H7 (cell line): Measurements from ENCODE around the gene CDK2AP2. TPM values are rescaled to one million over a fixed set of nuclear protein-coding genes. Genes with fewer than 3 reads are reported as not detected.

Experiments
- DNase-seq: peaks from one replicate; pipeline ENCODE4 v3.0.0; 2012
- H3K27me3 ChIP-seq: 2 replicates; pipeline ENCODE4 v1.6.0; 2011; ENCODE audit warnings: mild to moderate bottlenecking, low read length; ENCODE audit not compliant: control insufficient read depth, insufficient read depth
- H3K36me3 ChIP-seq: replicated peaks from 2 replicates; pipeline ENCODE4 v1.5.1; 2011; ENCODE audit warnings: low read length; ENCODE audit not compliant: control insufficient read depth, insufficient read depth
- H3K4me3 ChIP-seq: 2 replicates; pipeline ENCODE4 v1.5.1; 2011; ENCODE audit warnings: low read depth, mild to moderate bottlenecking, control low read depth, low read length, moderate library complexity; ENCODE audit not compliant: insufficient read depth
- total RNA-seq: library from RNA; depleted of rRNA; stranded (reverse); fragments of >200 nt; shearing (Covaris generic); gene quantifications from 2 replicates; pipeline ENCODE4 v1.2.3, GENCODE V29; 2014

The CDK2AP2 gene
- total RNA-seq, 1 experiment from 2014 or later = 38.1 TPM

- Histone ChIP-seq H3K27me3 (no peaks in the 10 kb centered on the region), H3K4me3 (no peak overlapping the region), H3K36me3 (no peaks in the 10 kb centered on the region)
- DNase-seq = no peak
Measured at GRCh38 chr11:67538306-67538705, 30.3 kb upstream of the CDK2AP2 start.

- Histone ChIP-seq H3K36me3 (no peaks in the 10 kb centered on the region), H3K27me3 (no peaks in the 10 kb centered on the region), H3K4me3 (no peak overlapping the region)
- DNase-seq = no peak
Measured at GRCh38 chr11:67535561-67535960, 27.6 kb upstream of the CDK2AP2 start.

- H3K27me3 ChIP-seq = no peaks in the 10 kb centered on the region
- no peak for DNase-seq
- no peaks in the 10 kb centered on the region for H3K36me3 ChIP-seq
- H3K4me3 ChIP-seq = no peak overlapping the region
Measured at GRCh38 chr11:67534070-67534679, 26.2 kb upstream of the CDK2AP2 start.

GRCh38 chr11:67532889-67533288 lies 24.9 kb upstream of the CDK2AP2 start:
- no peaks in the 10 kb centered on the region for H3K36me3 ChIP-seq
- no peak overlapping the region for H3K4me3 ChIP-seq
- H3K27me3 ChIP-seq = no peaks in the 10 kb centered on the region
- DNase-seq = no peak

GRCh38 chr11:67530282-67530592 lies 22.3 kb upstream of the CDK2AP2 start:
- Histone ChIP-seq H3K36me3 (no peaks in the 10 kb centered on the region), H3K4me3 (no peak overlapping the region), H3K27me3 (no peaks in the 10 kb centered on the region)
- DNase-seq = peak; percentile 46

- Histone ChIP-seq H3K36me3 (no peaks in the 10 kb centered on the region), H3K27me3 (no peaks in the 10 kb centered on the region), H3K4me3 (no peak overlapping the region)
- no peak for DNase-seq
Measured at GRCh38 chr11:67528376-67528775, 20.4 kb upstream of the CDK2AP2 start.

GRCh38 chr11:67525275-67525976 lies 17.5 kb upstream of the CDK2AP2 start:
- DNase-seq = peak; percentile 37
- Histone ChIP-seq H3K36me3 (no peaks in the 10 kb centered on the region), H3K4me3 (no peak overlapping the region), H3K27me3 (no peaks in the 10 kb centered on the region)

- Histone ChIP-seq H3K36me3 (no peaks in the 10 kb centered on the region), H3K4me3 (no peak overlapping the region), H3K27me3 (no peaks in the 10 kb centered on the region)
- DNase-seq = no peak
Measured at GRCh38 chr11:67524480-67524808, 16.5 kb upstream of the CDK2AP2 start.

- Histone ChIP-seq H3K27me3 (0 out of 2 replicates have a peak, but pooled peaks cover 1% of the 10 kb centered on the region), H3K36me3 (no peaks in the 10 kb centered on the region), H3K4me3 (no peak overlapping the region)
- peak; percentile 64 for DNase-seq
Measured at GRCh38 chr11:67523556-67524479, 15.9 kb upstream of the CDK2AP2 start.

- H3K27me3 ChIP-seq = peaks cover 1% of the 10 kb centered on the region; the same call in 1 of the 2 replicates
- DNase-seq = peak; percentile 63
- no peaks in the 10 kb centered on the region for H3K36me3 ChIP-seq
- no peak within 1 kb of the TSS for H3K4me3 ChIP-seq
Measured at GRCh38 chr11:67522844-67523555, 15.0 kb upstream of the CDK2AP2 start, which contains the start of gene CABP2. Gene CABP2, minus strand, starts transcription at chr11:67523446. Its CDS starts 120 bp downstream, at chr11:67523326.

- Histone ChIP-seq H3K36me3 (no peaks in the 10 kb centered on the region), H3K4me3 (no peak overlapping the region), H3K27me3 (peaks cover 1% of the 10 kb centered on the region; the same call in 1 of the 2 replicates)
- peak; percentile 44 for DNase-seq
Measured at GRCh38 chr11:67522338-67522737, 14.4 kb upstream of the CDK2AP2 start.

GRCh38 chr11:67521924-67522323 lies 14.0 kb upstream of the CDK2AP2 start:
- Histone ChIP-seq H3K36me3 (no peaks in the 10 kb centered on the region), H3K4me3 (no peak overlapping the region), H3K27me3 (peaks cover 1% of the 10 kb centered on the region; the same call in 1 of the 2 replicates)
- no peak for DNase-seq

- Histone ChIP-seq H3K36me3 (no peaks in the 10 kb centered on the region), H3K27me3 (peaks cover 1% of the 10 kb centered on the region; the same call in 1 of the 2 replicates), H3K4me3 (no peak overlapping the region)
- DNase-seq = peak; percentile 34
Measured at GRCh38 chr11:67520856-67521824, 13.2 kb upstream of the CDK2AP2 start.
